ENCODE results near the gene TMEM35B. TPM values are rescaled to one million over a fixed set of nuclear protein-coding genes. Genes with fewer than 3 reads are reported as not detected.
A peak's percentile ranks its signal among the peaks of the same experiment; 100 is the strongest.

TMEM35B gene
- total RNA-seq, 6 experiments from 2014 or later, result 12.6 to 22.1 (median 16.2) TPM

- peaks cover 0 to 5% (median 0%) of the 10 kb centered on the region in 4 donors for H3K9me3 ChIP-seq
- intact Hi-C loops (cut with DNase I), result no loop called here
- WGBS (ENCODE audit: insufficient coverage, low coverage, low lambda C conversion rate, missing lambda C conversion rate), result 78% methylated on average over 5 of the region's 5 CpGs
Observed at GRCh38 chr1:35030338-35030737, 45.2 kb upstream of the TMEM35B start.

GRCh38 chr1:35029761-35030160, 44.6 kb upstream of the TMEM35B start:
- H3K27me3 ChIP-seq, result no peaks in the 10 kb centered on the region
- no peaks in the 10 kb centered on the region for H3K36me3 ChIP-seq
- peaks cover 0 to 16% (median 0%) of the 10 kb centered on the region in 4 donors for H3K4me1 ChIP-seq
- intact Hi-C loops (cut with DNase I), result no loop called here
- no peak overlapping the region for H3K27ac ChIP-seq
- ATAC-seq, result no peak
- TF ChIP-seq CTCF (IDR thresholded peaks at IDR 0.05), result no peak
- TF ChIP-seq POLR2A (IDR thresholded peaks at IDR 0.05), result no peak
- H3K9me3 ChIP-seq, result peaks cover 0 to 5% (median 0%) of the 10 kb centered on the region in 4 donors
- H3K4me3 ChIP-seq, result no peak overlapping the region
- no peak for DNase-seq

More at GRCh38 chr1:35030338-35030737, 45.2 kb upstream of the TMEM35B start:
- H3K27ac ChIP-seq, result no peak overlapping the region
- TF ChIP-seq POLR2A (IDR thresholded peaks at IDR 0.05), result no peak
- no peak for TF ChIP-seq CTCF (IDR thresholded peaks at IDR 0.05)
- H3K27me3 ChIP-seq, result no peaks in the 10 kb centered on the region
- peaks cover 0 to 16% (median 0%) of the 10 kb centered on the region in 4 donors for H3K4me1 ChIP-seq
- peak overlapping the region; percentile 66 to 88 (median 82) for H3K4me3 ChIP-seq
- ATAC-seq (no peak), DNase-seq (no peak)
- H3K36me3 ChIP-seq, result no peaks in the 10 kb centered on the region

DNA sequence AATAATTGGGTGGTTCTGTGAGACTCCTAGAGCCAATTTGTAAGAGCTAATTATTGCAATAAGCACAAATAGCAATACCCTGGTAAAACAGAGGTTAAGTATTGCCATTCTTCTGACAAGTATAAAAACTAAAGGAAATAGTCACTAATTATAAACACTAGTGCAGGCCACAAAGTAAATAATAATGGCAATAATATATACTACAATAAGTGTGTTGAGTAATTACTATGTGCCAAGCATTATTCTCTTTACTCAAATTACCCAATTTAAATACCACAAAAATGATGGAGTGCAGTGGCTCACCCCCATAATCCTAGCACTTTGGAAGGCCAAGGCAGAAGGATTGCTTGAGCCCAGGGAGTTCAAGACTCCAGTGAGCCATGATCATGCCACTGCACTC, 31.3 kb upstream of the TMEM35B start:
- H3K4me3 ChIP-seq, result no peak overlapping the region
- intact Hi-C loops (cut with DNase I), result no loop called here
- H3K27me3 ChIP-seq, result no peaks in the 10 kb centered on the region
- TF ChIP-seq POLR2A (IDR thresholded peaks at IDR 0.05) (no peak), CTCF (IDR thresholded peaks at IDR 0.05) (no peak)
- ATAC-seq (no peak), DNase-seq (no peak)
- no peak overlapping the region for H3K27ac ChIP-seq
- peaks cover 0 to 51% (median 7%) of the 10 kb centered on the region in 4 donors for H3K36me3 ChIP-seq
- no peaks in the 10 kb centered on the region for H3K9me3 ChIP-seq
- no peaks in the 10 kb centered on the region for H3K4me1 ChIP-seq

DNA sequence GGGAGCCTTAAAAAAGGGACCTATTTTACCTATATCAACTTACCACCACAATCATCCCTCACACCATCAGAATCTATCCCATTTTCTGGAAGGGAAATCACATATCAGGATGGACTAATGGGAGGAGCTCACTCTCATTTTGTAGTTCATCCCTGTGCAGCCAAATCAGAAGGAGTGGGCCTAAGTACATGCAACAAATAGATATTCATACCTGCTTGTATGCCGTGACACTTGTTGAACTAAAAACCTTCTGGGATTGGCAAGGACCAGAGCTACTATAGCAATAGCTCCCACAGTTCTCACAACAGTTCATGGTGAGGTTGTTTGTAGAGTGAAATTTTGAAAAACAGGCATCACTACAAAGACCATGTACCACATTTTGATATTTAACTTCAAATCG, 29.3 kb upstream of the TMEM35B start:
- 75% methylated on average over 2 of the region's 2 CpGs for WGBS (ENCODE audit: insufficient coverage, low coverage, low lambda C conversion rate, missing lambda C conversion rate)
- Histone ChIP-seq H3K9me3 (no peaks in the 10 kb centered on the region), H3K36me3 (peaks cover 0 to 62% (median 17%) of the 10 kb centered on the region in 4 donors), H3K27me3 (no peaks in the 10 kb centered on the region), H3K4me3 (no peak overlapping the region), H3K4me1 (no peaks in the 10 kb centered on the region), H3K27ac (no peak overlapping the region)
- ATAC-seq (no peak), DNase-seq (no peak)
- intact Hi-C loops (cut with DNase I), result no loop called here
- TF ChIP-seq POLR2A (IDR thresholded peaks at IDR 0.05) (no peak), CTCF (IDR thresholded peaks at IDR 0.05) (no peak)

DNA sequence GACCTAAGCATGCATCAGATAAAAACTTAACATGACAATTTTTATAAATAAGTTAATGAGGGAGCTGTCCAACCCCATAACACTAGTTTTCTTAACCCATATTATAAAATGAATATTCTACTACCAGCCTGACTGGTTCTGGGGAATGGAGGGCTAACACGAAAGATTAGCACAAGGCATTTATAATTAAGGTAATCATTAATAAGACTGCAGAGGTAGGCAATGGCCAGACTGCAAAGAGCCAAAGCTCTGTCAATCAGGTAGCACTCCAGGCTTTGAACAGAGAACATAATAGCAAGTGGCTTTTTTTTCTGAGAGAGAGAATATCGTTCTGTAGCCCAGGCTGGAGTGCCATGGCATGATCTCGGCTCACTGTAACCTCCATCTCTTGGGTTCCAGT, 20.6 kb upstream of the TMEM35B start:
- Histone ChIP-seq H3K27ac (no peak overlapping the region), H3K4me1 (no peaks in the 10 kb centered on the region), H3K27me3 (no peaks in the 10 kb centered on the region), H3K4me3 (no peak overlapping the region), H3K36me3 (peaks cover 7 to 76% (median 26%) of the 10 kb centered on the region in 4 donors), H3K9me3 (no peaks in the 10 kb centered on the region)
- intact Hi-C loops (cut with DNase I), result no loop called here
- TF ChIP-seq POLR2A (IDR thresholded peaks at IDR 0.05), result no peak
- TF ChIP-seq CTCF (IDR thresholded peaks at IDR 0.05), result no peak
- DNase-seq (no peak), ATAC-seq (no peak)
- 82% methylated on average over 3 of the region's 3 CpGs for WGBS (ENCODE audit: insufficient coverage, low coverage, low lambda C conversion rate, missing lambda C conversion rate)

All from right lobe of liver (tissue), 6 donors.